Hematopoietic multipotent progenitor cell treated with erythropoietin and hydrocortisone succinate and interleukin-3 and kit ligand, for 17 days (in vitro differentiated cells): Measurements from ENCODE around the gene PKMYT1.

Source experiments
- DNase-seq: peaks from one replicate; pipeline ENCODE4 v3.0.0-alpha.2; 2015; ENCODE audit warnings: low spot score

Gene PKMYT1

DNA sequence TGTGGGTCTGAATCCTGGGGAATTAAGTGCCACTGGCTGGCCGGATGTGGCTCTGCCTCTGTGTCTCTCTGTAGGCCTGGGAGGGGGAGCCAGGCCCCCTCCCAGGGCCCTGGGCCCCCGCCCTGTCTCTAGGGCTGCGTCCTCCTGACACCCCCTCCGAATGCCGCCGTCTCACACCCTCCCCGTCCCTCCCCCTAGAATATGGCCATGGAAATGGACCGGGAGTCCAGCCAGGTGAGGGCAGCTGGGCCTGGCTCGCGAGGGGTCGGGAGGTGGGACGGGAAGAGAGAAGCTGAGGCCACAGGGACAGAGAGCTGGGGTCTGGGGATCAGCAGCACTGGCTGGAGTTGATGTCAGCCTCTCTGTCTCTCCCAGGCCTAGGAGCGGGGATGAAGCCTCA lies 16.1 kb upstream of the PKMYT1 start:
- DNase-seq: no peak

DNA sequence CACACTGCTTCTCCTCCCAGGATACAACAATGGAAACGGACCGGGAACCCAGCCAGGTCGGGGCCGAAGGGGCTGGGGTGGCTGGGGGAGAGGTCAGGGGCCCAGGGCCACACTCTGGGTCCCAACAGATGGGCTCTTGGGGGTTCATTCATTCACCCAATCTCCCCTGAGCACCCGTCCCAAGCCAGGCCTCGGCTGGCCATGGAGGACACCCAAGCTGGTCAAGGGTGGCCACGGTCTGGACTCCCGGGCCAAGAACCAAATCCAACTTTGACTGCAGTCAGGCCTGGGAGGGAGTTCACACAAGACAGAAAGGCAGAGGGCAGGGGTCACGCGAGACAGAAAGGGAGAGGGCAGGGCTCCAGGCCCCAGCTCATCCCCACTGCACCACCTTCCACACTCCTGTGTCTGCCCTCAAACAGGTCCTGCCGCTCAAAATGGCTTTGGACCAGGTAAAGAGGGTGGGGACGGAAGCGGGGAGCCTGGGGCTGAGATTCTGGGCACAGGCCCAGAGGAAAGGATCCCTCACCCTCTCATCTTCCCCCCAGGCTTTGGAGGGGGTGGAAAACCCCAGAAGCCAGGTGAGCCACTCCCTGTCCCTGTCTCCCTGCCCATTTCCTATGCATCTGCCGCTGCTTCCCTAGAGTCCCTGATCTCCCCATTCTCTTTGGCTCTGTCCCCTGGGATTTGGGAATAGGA lies 12.3 kb upstream of the PKMYT1 start:
- no peak for DNase-seq

DNA sequence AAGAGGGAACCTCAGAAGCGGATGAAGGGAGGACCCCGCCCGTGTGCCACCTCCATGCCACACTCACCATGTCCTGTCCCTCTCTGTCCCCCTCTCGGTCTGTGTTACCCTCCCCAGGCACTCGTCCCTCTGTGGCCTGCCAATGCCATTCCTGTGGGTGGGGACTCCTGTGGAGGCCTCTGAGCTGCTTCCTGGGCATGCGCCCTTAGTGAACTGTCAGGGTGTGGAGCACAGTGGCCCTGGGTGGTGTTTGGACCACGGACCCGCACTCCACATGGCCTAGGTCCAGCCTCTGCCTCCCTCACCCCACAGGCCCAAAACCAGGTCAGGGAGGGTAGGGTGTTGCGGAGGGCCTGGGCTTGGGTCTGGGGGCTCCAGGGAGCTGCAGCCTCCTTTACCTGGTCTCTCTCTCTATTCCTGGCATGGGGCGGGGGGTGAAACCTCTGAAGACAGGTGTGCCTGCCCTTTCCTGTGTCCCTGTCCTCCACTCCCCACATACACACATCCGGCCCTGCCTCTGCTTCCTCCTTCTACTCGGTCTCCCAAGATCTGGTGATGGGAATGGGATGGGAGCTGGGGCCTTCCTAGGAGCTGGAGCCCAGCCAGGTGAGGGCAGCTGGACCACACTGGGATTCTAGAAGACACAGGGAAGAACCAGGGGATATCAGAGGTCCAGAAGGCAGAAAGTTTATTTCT lies 11.5 kb upstream of the PKMYT1 start:
- DNase-seq: no peak

DNA sequence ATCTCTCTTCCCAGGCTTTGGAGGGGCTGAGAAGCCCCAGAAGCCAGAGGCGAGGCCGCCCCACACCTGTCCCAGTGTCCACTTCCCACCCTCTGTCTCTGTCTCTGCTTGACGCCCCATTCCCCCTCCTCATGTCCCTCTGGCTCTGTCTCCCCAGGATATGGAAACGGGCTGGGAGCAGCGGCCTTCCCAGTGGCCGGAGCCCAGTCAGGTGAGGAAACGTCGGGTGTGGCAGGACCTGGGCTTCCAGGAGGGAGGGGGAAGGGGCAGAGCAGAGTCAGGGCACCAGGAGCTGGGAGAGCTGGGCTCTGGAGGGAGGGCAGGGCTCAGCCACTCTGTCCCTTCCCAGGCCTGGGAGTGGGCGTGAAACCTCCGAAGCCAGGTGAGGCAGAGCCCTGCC lies 10.6 kb upstream of the PKMYT1 start:
- no peak for DNase-seq

DNA sequence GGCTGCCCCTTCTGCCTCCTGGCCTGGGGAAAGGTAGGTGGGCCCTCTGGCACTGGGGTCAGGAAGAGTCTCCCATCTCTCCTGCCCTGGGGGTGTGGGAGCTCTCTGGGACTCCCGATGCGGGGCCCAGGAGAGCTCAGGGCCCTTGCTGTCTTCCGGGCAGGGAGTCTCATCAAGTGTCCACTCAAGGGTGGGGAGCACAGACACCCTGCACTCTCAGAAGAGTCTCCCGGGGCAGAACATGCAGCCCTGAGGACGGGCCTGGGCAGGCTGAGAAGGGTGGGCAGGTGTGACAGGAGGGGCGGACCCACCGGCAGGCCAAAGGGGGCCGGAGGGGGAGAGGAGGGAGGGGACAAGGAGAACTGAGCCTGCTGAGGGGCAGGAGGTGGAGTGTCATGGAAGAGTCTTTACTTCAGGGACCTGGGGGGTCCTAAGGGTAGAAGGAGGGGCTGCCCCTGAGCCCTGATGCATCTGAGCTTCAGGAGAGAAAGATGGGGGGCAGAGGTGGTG lies 8.4 kb upstream of the PKMYT1 start:
- DNase-seq: no peak

DNA sequence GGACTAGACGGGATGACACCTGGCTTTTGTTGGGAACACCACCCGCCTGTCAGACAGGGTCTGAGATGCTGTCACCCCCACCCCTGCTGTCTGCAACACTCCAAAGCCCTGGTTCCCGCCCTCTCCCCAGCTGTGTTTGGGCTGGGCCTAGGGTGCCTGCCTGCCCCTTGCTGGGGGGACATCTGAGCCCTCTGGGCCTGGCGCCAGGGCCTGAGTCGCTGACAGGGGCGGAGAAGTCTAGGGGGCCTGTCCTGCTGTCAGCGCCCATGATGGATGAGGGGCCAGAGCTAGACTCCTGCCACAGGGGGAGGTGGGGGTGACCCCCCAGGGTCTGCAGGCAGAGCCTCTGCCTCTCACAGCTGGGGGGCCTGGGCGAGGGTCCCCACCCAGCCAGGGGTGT lies 7.6 kb upstream of the PKMYT1 start:
- DNase-seq: no peak

DNA sequence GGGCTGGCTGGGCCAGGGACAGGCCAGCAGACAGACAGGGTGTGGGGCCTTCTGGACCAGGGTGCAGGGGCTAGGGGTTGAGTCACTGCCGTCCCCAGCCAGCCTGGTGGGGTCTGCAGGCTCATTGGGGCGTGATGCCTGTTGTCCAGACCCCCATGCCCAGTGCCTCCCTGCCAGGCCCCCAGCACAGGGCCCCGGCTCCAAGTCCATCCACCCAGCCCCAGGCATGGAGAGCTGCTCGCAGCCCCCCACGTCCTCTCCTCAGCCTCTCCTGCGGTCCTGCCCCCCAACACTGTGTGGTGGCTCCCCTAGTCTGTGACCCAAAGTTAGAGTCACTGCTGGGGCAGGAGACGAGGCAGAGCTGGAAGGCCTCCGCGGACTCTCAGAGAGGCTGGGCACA lies 7.0 kb upstream of the PKMYT1 start:
- DNase-seq: no peak

DNA sequence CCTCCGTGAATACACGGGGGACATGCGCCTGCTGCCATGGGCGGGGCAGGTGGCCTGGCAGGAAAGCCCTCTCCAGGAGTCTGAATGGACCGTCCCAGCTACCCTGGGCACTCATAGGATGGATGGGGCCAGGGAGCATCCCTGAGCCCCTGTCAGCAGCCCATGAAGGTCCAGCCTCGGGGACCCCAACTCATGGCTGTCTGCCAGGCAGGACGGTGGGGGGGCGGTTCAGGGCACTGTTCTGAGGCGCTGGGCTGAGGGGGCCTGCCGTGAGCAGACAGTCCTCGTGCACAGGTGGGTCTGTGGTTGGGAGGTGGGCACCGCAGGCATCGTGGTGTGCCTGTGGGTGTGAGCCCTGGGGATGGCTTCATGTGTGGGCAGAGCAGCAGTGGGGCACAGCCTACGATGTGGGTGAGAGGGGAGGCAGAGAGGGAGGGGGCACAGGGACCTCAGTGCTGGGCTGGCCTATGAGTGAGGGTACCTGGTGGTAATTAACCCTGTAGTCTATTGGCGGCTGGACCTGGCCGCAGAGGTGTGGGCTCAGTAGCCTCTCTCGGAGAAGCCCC lies 6.5 kb upstream of the PKMYT1 start:
- DNase-seq: no peak

DNA sequence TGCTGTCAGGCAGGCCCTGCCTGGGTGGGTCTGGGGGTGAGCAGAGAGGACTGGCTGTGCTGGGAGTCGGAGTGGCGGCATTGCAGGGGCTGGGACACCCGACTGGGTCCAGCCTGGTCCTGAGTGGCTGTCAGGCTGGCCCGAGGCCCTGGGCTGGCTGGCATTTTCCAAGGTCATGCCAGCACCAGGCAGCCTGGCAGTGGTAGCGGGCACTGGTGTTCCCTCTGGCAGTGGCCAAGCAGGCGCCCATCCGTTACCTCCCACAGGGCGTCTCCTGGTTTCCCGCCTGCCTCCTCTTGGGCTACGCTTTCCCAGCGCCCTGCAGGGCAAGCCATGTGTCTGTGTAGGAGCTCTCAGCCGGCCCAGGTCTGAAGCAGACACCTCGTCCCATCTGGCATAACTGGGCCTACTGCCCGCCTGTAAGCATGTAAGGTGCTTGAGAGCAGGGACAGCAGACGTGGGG lies 5.7 kb upstream of the PKMYT1 start:
- no peak for DNase-seq

DNA sequence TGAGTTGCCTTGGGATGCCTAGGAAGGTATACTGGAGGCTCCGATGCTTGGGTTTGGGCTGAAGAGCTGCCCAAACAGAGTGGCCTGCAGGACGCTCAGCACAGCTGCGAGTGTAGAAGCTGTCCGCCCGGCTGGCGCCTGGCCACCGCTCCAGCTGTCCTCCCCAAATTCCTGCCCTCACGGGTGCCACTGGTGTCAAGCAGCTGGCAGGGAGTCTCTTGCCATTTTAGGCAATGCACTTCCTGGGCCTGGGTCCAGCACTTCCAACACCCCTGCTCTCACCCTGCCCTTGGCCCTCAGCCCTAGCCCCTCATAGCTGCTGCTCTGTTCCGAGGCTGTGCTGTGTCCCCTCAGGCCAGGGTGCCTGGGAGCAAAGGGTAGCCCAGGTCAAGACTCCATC lies 5.2 kb upstream of the PKMYT1 start:
- no peak for DNase-seq

DNA sequence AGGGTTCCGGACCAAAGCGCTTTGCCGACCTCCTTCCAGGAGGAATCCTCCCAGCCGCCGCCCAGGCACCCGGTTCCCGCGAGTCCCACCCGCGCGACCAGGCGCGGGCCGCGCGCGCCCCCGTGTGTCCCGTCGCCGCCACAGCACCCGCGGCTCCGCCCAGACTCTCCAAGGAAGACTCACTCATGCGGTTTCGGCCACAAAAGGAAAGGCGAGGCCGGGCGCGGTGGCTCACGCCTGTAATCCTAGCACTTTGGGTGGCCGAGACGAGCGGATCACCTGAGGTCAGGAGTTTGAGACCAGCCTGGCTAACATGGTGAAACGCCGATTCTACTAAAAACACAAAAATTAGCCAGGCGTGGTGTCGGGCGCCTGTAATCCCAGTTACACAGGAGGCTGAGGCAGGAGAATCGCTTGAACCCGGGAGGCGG lies 3.5 kb upstream of the PKMYT1 start:
- peak; percentile 72 for DNase-seq

DNA sequence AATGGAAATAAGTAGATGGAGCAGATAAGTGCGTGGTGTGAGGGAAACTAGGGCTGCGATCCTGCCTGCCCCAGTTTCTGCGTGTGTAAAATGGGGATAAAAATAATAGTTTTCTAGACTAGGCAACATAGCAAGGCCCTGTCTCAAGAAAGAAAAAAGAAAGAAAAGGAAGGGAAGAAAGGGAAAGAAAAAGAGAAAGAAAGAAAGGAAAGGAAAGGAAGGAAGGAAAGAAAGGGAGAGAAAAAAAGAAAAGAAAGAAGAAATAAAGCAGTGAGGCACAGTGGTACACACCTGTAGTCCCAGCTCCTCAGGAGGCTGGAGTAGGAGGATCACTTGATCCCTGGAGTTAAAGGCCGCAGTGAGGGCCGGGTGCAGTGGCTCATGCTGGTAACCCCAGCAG lies 2.2 kb upstream of the PKMYT1 start:
- no peak for DNase-seq

DNA sequence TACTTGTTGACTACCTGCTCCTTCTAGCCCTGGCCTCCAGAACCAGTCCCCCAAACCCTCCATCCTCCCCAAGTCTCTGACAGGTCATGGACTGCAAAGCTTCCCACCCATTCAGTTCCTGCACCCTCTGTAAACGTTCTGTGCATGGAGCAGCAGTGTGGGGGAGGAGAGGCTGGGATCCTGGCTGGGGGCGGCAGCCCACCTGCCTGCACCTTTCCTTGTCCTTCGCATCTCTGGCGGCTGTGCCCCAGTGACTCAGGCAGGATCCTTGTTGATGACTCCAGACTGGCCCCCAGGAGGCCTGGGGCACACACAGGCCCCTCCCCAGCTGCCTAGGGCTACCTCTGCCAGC lies 1.6 kb upstream of the PKMYT1 start:
- DNase-seq: no peak

DNA sequence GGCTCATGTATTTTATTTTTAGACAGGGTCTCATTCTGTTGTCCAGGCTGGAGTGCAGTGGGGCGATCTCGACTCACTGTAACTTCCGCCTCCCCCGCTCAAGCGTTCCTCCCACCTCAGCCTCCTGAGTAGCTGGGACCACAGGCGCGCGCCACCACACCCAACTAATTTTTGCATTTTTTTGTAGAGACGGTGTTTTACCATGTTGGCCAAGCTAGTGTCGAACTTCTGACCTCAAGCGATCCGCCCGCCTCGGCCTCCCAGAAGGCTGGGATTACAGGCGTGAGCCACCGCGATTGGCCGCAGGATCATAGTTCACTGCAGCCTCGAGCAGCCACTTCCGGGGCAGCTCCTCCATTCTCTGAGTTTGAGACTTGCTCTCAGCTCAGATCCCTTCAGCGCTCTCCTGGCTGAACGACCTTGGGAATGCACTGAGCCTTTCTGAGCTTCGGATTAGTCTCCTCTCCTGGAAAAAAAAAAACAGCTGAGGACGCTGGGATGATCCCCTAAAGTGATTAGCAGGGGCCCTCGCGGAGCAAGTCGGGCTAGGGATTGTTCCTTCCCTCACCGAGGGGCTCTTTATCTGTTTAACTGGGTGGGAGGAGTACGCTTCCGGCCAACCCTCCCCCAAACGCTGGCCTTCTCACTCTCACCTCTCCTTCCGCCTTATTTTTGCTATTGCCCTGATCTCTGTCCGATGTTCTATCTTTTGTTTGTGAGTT lies 1.1 kb upstream of the PKMYT1 start:
- DNase-seq: no peak

DNA sequence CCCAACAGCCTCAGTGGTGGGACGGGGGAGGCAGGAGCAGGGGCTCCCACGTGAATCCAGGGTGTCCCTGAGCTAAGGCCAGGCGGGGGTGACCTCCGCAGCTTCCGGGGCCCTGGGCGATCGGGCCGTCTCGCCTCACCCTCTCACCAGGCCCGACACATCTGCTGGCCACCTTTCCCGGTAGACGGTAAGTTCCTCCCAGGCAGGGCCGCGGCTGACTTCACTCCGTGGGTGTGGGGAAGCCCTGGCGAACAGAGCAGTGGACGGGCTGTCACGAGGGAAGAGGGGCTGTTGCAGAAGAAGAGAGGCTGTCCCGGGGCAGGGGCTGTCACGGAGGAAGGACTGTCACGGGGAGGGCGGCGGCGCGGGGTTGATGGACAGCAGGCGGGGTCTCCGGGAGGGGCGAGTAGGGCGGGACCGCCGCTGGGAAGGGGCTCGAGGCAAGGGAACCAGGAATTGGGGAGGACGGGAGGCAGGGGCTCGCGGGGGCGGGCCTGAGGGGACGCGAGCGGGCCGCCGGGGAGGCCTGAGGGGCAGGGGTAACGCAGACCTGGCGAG lies 498 bp downstream of the PKMYT1 start:
- no peak for DNase-seq

DNA sequence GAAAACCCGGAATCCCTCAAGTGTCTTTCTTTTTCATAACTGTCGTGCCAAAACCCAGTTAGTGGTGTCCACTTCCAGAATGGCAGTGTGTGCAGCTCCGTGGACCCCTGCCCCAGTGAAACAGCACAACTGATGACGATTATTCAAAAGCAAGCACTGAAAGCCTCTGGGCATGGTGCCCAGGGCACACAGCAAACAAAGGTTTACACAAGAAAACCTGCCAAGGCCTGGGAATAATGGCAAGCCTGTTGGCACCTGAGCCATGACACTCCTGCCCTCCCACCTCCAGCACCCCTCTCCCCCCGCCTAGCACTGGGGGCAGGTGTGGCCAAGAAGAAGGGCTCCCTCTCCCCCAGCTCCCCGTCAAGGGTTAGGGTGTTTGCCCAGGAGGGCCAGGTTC lies 2.8 kb downstream of the PKMYT1 start:
- no peak for DNase-seq

DNA sequence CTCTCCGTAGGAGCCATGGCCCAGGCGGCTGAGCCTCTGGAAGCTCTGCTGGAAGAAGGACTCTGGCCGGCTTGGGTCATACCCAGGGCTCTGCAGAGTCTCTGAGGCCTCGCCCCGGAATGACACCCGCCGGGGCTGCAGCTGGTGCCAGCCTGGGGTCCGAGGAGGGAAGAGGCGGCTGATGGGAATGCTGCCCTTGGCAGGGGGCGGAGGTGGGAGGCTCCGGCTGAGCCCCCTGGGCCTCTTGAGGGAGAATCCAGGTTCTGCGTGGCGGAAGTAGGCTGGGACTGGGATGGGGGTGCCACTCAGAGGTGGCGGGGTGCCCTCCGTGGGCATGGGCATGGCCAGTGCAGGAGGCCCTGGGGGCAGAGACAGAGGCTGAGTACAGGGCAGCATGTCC lies 3.6 kb downstream of the PKMYT1 start:
- no peak for DNase-seq

DNA sequence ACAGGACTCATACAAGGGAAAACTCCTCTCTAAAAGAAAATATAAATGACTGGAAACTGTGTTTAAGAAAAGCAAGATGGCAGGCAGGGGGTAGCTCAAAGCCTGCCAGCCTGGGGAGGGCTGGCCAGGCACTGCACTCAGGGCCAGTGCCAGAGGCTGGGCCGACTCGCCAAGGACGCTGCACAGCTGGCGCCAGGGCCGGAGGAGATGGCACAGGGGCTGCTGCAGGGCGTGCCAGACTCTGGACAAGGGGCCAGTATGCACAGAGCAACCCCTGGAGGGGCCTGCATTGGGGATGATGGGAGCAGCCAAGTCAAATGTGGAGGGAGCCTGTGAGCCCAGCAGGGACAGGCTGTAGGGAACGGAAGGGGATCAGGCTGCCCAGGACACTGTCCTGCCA lies 4.0 kb downstream of the PKMYT1 start:
- no peak for DNase-seq

DNA sequence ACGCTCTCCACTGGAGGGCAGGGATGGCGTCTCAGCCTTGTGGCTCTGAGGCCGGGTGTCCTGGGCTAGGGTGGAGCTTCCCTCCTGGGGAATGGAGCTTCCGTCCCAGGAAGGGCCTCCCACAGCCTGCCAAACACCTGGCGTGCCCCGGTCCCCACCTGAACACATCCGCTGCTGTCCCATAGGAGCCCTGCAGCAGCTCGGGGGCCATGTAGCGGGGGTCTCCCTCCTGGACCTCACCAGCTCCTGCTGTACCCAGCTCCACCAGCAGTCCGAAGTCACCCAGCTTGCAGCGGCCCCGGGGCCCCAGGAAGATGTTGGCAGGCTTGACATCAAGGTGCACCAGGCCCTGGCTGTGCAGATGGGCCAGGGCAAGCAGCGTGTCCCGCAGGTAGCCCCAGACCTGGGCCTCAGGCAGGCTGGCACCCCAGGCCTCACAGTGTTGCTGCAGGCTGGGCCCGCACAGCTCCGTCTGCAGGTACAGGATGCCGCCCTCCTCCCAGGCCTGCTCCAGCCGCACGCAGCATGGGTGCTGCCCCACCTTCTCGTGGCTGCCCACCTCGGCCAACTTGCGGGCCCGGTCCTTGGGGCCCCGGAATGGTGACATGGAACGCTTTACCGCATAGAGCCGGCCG lies 5.0 kb downstream of the PKMYT1 start:
- DNase-seq: no peak

DNA sequence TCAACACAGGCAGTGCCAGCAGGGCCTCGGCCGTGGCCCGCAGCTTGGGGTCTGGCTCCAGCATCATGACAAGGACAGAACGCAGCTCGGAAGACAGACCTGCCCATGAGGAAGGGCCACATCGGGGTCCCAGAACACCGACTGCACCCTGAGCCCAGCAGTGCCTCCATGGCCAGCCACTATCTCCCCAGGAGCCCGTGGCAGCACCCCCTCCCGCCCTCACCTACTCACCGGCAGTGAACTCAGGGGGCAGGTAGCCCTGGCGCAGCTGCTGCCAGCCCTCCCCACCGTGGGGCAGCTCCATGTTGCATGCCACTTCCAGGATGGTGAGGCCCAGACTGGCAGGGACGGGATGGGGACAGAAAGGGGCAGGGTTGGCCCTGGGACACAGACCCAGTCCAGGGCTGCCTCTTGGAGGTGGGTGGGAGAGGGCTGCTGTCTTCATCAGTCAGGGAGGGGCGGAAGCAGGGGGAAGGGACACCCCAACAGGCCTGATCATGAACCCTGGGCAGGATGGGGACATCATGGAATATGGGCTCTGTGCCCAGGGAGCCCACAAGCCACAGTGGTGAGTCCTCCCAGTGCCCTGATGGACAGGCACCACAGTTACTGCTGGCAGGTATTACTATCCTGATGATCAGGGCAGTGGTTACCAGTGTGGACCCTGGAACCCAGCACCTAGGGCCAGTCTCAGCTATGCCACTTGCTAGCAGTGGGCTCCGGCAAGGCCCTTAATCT lies 5.8 kb downstream of the PKMYT1 start:
- no peak for DNase-seq

DNA sequence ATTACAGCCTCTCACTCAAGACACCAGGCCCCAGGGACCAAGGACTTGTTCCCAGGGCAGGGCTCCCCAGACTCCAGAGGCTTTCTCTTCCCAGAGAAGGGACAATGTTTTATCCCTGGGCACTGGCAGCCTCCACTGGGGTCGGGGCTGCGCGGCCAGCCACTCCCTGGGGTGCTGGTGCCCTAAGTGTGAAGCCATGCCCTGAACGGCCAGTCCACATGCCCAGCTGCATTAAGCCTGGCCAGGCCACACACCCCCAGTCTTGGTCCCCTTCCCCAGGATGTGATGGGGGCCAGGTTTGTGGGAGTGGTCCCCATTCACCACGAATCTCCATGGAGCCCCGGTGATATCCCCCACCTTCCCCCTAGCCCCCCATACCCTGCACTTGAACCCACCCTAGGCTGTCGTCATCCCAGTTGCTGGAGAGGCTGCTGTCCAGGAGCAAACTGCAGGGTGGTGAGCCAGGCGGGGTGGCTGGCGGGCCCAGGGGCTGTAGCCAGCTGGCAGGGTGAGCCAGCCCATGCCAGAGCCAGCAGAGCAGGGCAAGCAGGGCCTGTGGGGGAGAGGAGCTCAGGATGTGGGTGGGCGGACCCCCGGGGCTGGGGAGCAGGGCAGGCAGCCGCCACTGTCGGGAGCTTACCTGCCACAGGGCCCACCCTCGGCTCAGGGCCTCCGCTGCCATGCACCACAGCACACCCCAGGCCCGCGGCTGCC lies 6.5 kb downstream of the PKMYT1 start:
- no peak for DNase-seq
